Cardiac muscle cell (in vitro differentiated cells and primary cell): Measurements from ENCODE around the gene CD300A. TPM values are rescaled to one million over a fixed set of nuclear protein-coding genes. Genes with fewer than 3 reads are reported as not detected.

Experiments used
- DNase-seq, 2 donors: peaks; one replicate each; pipeline versions ENCODE4 v3.0.0 to v3.0.0-alpha.2; 2010 to 2017; ENCODE audit warnings: low read depth in 1 of 2, low spot score in 1 of 2
- H3K27ac ChIP-seq: fragments of 200-600 bp; sonication (generic); 2 replicates; pipeline ENCODE4 v1.5.1; 2016
- H3K27me3 ChIP-seq: fragments of 200-600 bp; sonication (generic); 2 replicates; pipeline ENCODE4 v1.6.0; 2016; ENCODE audit warnings: control low read depth
- H3K36me3 ChIP-seq: fragments of 200-600 bp; sonication (generic); 2 replicates; pipeline ENCODE4 v1.5.1; 2016; ENCODE audit warnings: control low read depth
- H3K4me1 ChIP-seq: fragments of 200-600 bp; sonication (generic); 2 replicates; pipeline ENCODE4 v1.8.1; 2017; ENCODE audit warnings: low read depth, mild to moderate bottlenecking, mixed run types
- H3K4me3 ChIP-seq: fragments of 200-600 bp; sonication (generic); 2 replicates; pipeline ENCODE4 v1.5.1; 2016; ENCODE audit warnings: mild to moderate bottlenecking
- H3K9me3 ChIP-seq: fragments of 200-600 bp; sonication (generic); 2 replicates; pipeline ENCODE4 v1.5.1; 2017; ENCODE audit warnings: low read depth, mild to moderate bottlenecking, control low read depth
- polyA plus RNA-seq: library from polyadenylated mRNA; unstranded; fragments of >200 nt; fragmentation: Nextera tagmentation; extraction: Ambion mirVana; gene quantifications from 2 replicates; pipeline ENCODE4 v1.2.1, GENCODE V29; 2016
- total RNA-seq: library from RNA; depleted of rRNA; stranded (reverse); fragments of >200 nt; gene quantifications from 2 replicates; pipeline ENCODE4 v1.2.3, GENCODE V29; 2016
- TF ChIP-seq, protein P1 (sequence below): IDR thresholded peaks from 2 replicates; pipeline ENCODE4 v1.5.1; 2012; ENCODE audit warnings: low read depth, mild to moderate bottlenecking, low read length

Gene CD300A
- total and polyA plus RNA-seq, 2 experiments from 2014 or later: 2.6 to 2.7 TPM

DNA sequence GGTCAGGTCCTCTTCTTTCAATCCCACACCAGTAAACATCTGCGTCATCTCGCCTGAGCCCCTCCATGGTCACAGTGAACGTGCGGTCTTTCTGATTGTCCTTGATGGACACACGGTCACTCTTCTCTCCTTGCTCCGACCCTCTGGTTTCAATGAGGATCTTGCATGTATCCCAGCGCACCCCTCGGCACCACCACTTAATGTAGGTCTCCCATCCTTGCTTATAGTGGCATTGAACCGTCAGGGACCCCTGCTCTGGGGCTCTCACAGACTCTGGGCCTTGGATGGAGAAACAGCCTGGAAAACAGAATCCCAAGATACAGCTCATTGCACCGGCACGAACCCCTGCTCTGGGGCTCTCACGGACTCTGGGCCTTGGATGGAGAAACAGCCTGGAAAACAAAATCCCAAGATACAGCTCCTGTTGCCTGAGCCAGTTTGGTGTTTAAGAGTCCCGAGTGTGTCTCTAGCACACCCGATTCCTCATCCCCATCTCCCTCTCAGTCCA is 59.4 kb downstream of the CD300A start:
- H3K27me3 ChIP-seq: peaks cover 9% of the 10 kb centered on the region
- no peak overlapping the region for H3K4me3 ChIP-seq
- H3K9me3 ChIP-seq: no peaks in the 10 kb centered on the region
- TF ChIP-seq, protein P1, sequence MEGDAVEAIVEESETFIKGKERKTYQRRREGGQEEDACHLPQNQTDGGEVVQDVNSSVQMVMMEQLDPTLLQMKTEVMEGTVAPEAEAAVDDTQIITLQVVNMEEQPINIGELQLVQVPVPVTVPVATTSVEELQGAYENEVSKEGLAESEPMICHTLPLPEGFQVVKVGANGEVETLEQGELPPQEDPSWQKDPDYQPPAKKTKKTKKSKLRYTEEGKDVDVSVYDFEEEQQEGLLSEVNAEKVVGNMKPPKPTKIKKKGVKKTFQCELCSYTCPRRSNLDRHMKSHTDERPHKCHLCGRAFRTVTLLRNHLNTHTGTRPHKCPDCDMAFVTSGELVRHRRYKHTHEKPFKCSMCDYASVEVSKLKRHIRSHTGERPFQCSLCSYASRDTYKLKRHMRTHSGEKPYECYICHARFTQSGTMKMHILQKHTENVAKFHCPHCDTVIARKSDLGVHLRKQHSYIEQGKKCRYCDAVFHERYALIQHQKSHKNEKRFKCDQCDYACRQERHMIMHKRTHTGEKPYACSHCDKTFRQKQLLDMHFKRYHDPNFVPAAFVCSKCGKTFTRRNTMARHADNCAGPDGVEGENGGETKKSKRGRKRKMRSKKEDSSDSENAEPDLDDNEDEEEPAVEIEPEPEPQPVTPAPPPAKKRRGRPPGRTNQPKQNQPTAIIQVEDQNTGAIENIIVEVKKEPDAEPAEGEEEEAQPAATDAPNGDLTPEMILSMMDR: no peak
- no peaks in the 10 kb centered on the region for H3K36me3 ChIP-seq
- DNase-seq: no peak
- H3K4me1 ChIP-seq: no peaks in the 10 kb centered on the region
- H3K27ac ChIP-seq: no peak overlapping the region

DNA sequence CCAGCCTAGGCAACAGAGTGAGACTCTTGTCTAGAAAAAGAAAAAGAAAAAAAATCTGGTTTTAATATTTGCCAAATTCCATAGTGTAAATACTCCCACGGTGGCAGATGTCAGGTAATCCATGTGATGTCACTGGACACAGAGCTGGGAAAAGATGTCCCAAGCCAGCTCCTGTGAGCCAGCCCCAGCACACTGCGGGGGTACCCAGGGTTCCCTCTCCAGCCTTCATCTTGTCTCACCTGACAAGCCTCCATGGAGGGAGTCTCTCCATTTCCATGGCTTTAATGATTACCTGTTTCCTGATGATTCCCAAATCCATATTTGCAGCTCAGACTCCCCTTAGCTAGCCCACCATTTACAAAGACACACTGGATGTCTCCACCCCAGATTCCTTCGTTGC is 60.2 kb downstream of the CD300A start:
- TF ChIP-seq, protein P1: no peak
- Histone ChIP-seq H3K4me1 (no peaks in the 10 kb centered on the region), H3K27me3 (peaks cover 9% of the 10 kb centered on the region), H3K36me3 (no peaks in the 10 kb centered on the region), H3K27ac (no peak overlapping the region), H3K4me3 (no peak overlapping the region), H3K9me3 (no peaks in the 10 kb centered on the region)
- DNase-seq: no peak

DNA sequence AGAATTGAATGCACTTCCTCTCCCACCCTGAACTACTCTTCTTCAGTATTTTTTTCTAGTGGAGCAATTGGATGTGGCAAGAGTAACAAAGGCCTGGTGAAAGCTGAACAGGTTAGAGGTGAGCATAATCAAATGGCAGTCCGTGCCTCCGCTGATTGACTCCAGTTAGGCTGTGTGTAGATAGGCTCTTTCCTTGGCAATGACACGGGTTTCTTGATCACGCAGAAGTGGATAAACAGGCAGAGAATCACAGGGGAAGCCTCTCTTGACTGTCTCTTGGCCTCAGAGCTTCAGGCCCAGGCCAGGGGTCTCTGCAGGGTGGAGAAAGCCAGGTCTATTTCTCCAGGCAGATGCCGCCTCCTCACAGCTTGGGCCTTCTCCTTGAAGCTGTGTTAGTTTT is 60.6 kb downstream of the CD300A start:
- H3K36me3 ChIP-seq: no peaks in the 10 kb centered on the region
- no peak overlapping the region for H3K27ac ChIP-seq
- DNase-seq: no peak
- peaks cover 9% of the 10 kb centered on the region for H3K27me3 ChIP-seq
- no peaks in the 10 kb centered on the region for H3K4me1 ChIP-seq
- H3K4me3 ChIP-seq: no peak overlapping the region
- TF ChIP-seq, protein P1: no peak
- no peaks in the 10 kb centered on the region for H3K9me3 ChIP-seq

DNA sequence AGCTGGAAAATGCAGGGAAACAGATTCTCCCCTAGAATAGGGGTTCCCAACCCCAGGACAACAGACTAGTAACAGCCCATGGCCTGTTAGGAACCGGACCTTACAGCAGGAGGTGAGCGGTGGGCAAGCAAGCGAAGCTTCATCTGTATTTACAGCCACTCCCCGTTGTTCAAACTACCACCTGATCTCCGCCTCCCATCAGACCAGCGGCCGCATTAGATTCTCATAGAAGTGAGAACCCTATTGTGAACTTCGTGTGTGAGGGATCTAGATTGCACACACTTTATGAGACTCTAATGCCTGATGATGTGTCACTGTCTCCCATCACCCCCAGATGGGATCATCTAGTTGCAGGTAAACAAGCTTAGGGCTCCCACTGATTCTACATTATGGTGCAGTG is 61.3 kb downstream of the CD300A start:
- H3K27me3 ChIP-seq: peaks cover 9% of the 10 kb centered on the region
- no peaks in the 10 kb centered on the region for H3K36me3 ChIP-seq
- H3K4me1 ChIP-seq: no peaks in the 10 kb centered on the region
- DNase-seq: no peak
- no peak overlapping the region for H3K27ac ChIP-seq
- H3K4me3 ChIP-seq: no peak overlapping the region
- TF ChIP-seq, protein P1: no peak
- no peaks in the 10 kb centered on the region for H3K9me3 ChIP-seq

DNA sequence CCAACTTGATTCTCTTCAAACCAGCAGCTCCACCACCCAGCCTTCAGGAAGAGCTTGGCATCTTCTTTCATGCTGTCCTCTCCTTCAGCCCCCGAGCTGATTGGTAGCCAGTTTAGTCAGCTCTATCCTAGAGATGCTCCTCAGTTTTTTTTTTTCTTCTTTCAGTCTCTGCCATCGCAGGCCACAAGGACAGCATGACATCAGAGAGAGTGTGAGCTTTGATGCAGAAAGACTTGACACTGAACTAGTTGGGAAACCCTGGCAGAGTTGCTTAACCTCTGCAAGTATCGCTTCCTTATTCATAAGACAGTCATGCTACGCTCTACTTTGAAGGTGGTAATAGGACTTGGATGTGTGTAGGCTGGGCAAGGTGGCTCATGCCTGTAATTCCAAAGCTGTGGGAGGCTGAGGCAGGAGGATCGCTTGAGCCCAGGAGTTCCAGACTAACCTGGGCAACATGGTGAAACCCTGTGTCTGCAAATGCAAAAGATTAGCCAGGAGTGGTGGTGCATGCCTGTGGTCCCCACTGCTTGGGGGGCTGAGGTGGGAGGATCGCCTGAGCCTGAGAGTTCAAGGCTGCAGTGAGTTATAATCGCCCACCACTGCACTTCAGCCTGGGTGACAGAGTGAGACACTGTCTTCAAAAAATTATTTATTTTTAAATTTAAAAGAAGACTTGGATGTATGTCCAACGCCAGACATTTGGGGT is 62.2 kb downstream of the CD300A start:
- TF ChIP-seq, protein P1: no peak

More for the DNA sequence above, 62.2 kb downstream of the CD300A start:
- no peak overlapping the region for H3K4me3 ChIP-seq
- peaks cover 9% of the 10 kb centered on the region for H3K27me3 ChIP-seq
- H3K9me3 ChIP-seq: no peaks in the 10 kb centered on the region
- H3K4me1 ChIP-seq: no peaks in the 10 kb centered on the region
- H3K36me3 ChIP-seq: no peaks in the 10 kb centered on the region
- no peak for DNase-seq
- no peak overlapping the region for H3K27ac ChIP-seq
